Endodermal cell (in vitro differentiated cells): ENCODE measurements around the gene PARD3B. TPM values are rescaled to one million over a fixed set of nuclear protein-coding genes. Genes with fewer than 3 reads are reported as not detected.

Source experiments
- DNase-seq: peaks from one replicate; pipeline ENCODE4 v3.0.0-alpha.2; 2017
- H3K27ac ChIP-seq: 2 replicates; pipeline ENCODE4 v1.5.1; 2013; ENCODE audit warnings: mild to moderate bottlenecking, low read depth, low read length, moderate library complexity
- H3K27me3 ChIP-seq: 2 replicates; pipeline ENCODE4 v1.6.1; 2013; ENCODE audit warnings: mild to moderate bottlenecking, low read length, moderate library complexity; ENCODE audit not compliant: insufficient read depth, control insufficient read depth, poor library complexity, severe bottlenecking
- H3K36me3 ChIP-seq: 2 replicates; pipeline ENCODE4 v1.7.0; 2013; ENCODE audit warnings: mild to moderate bottlenecking, low read length, moderate library complexity; ENCODE audit not compliant: control insufficient read depth, insufficient read depth
- H3K4me1 ChIP-seq: one replicate; pipeline ENCODE4 v1.7.0; 2013; ENCODE audit warnings: low read length; ENCODE audit not compliant: control insufficient read depth, insufficient read depth
- H3K4me3 ChIP-seq: 2 replicates; pipeline ENCODE4 v1.5.1; 2013; ENCODE audit warnings: mild to moderate bottlenecking, low read length, moderate library complexity
- H3K9ac ChIP-seq: 2 replicates; pipeline ENCODE4 v1.6.1; 2013; ENCODE audit warnings: mild to moderate bottlenecking, low read length, moderate library complexity; ENCODE audit not compliant: poor library complexity, severe bottlenecking; ENCODE audit errors: extremely low read depth
- H3K9me3 ChIP-seq: 2 replicates; pipeline ENCODE4 v1.6.1; 2013; ENCODE audit warnings: mild to moderate bottlenecking, low read length, moderate library complexity; ENCODE audit not compliant: control insufficient read depth
- H3K27ac Mint-ChIP-seq: 2 replicates; pipeline ENCODE4 v1.8.0; 2020; ENCODE audit warnings: mixed read lengths
- H3K27me3 Mint-ChIP-seq: 2 replicates; pipeline ENCODE4 v1.8.0; 2021; ENCODE audit warnings: mild to moderate bottlenecking, mixed read lengths; ENCODE audit not compliant: insufficient read depth
- H3K36me3 Mint-ChIP-seq: 2 replicates; pipeline ENCODE4 v1.8.0; 2020; ENCODE audit warnings: low read depth, mixed read lengths
- H3K4me1 Mint-ChIP-seq: 2 replicates; pipeline ENCODE4 v1.8.0; 2020; ENCODE audit warnings: mixed read lengths
- H3K4me3 Mint-ChIP-seq: 2 replicates; pipeline ENCODE4 v1.8.0; 2020; ENCODE audit warnings: mild to moderate bottlenecking, moderate library complexity, mixed read lengths
- H3K9me3 Mint-ChIP-seq: 2 replicates; pipeline ENCODE4 v1.8.0; 2020; ENCODE audit warnings: mild to moderate bottlenecking, mixed read lengths
- WGBS, 2 experiments: methylation state at CpG; one replicate each; pipeline versions ENCODE4 v1.1.5 to v1.1.7; 2013; ENCODE audit warnings: missing lambda C conversion rate in 2 of 2, mixed read lengths in 1 of 2; ENCODE audit not compliant: insufficient coverage in 1 of 2, insufficient read length in 1 of 2; 5-methylcytosine and 5-hydroxymethylcytosine counted together
- total RNA-seq, 2 donors: library from RNA; stranded (reverse); fragmentation: NEBNext Ultra II Directional in 1 of 2; extraction: Animal tissue kit (Norgen Biotek cat#: 25700) in 1 of 2; gene quantifications; 2 replicates in 1 of 2; 3 replicates in 1 of 2; pipeline ENCODE4 v1.2.1, GENCODE V29; 2021
- TF ChIP-seq, protein P1 (sequence below): fragments of 200-600 bp; sonication (generic); conservative IDR thresholded peaks from 2 replicates; pipeline ENCODE4 v1.5.0; 2021; ENCODE audit warnings: antibody characterized with exemption, mild to moderate bottlenecking

PARD3B gene
- total RNA-seq, 2 donors from 2014 or later, result 2.5 to 5.6 TPM

- H3K27ac Mint-ChIP-seq, result no peak overlapping the region
- TF ChIP-seq, protein P1, sequence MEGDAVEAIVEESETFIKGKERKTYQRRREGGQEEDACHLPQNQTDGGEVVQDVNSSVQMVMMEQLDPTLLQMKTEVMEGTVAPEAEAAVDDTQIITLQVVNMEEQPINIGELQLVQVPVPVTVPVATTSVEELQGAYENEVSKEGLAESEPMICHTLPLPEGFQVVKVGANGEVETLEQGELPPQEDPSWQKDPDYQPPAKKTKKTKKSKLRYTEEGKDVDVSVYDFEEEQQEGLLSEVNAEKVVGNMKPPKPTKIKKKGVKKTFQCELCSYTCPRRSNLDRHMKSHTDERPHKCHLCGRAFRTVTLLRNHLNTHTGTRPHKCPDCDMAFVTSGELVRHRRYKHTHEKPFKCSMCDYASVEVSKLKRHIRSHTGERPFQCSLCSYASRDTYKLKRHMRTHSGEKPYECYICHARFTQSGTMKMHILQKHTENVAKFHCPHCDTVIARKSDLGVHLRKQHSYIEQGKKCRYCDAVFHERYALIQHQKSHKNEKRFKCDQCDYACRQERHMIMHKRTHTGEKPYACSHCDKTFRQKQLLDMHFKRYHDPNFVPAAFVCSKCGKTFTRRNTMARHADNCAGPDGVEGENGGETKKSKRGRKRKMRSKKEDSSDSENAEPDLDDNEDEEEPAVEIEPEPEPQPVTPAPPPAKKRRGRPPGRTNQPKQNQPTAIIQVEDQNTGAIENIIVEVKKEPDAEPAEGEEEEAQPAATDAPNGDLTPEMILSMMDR, result no peak
- H3K27me3 ChIP-seq, result no peaks in the 10 kb centered on the region
Measured at GRCh38 chr2:204706939-204707338, 161.7 kb downstream of the PARD3B start.

GRCh38 chr2:204713211-204713610, 167.9 kb downstream of the PARD3B start:
- 78 to 85% methylated on average over 3 to 5 of the region's 5 CpGs for WGBS, 2 experiments
- no peak overlapping the region for H3K27ac Mint-ChIP-seq
- H3K36me3 ChIP-seq, result no peaks in the 10 kb centered on the region

More at GRCh38 chr2:204706939-204707338, 161.7 kb downstream of the PARD3B start:
- Mint-ChIP-seq H3K9me3 (no peaks in the 10 kb centered on the region), H3K4me3 (no peak overlapping the region), H3K27me3 (no peaks in the 10 kb centered on the region), H3K4me1 (no peaks in the 10 kb centered on the region), H3K36me3 (no peaks in the 10 kb centered on the region)
- H3K27ac ChIP-seq, result no peak overlapping the region
- 78 to 86% methylated on average over 2 of the region's 2 CpGs for WGBS, 2 experiments
- H3K9ac ChIP-seq, result no peak overlapping the region
- no peaks in the 10 kb centered on the region for H3K4me1 ChIP-seq
- DNase-seq, result no peak
- H3K36me3 ChIP-seq, result no peaks in the 10 kb centered on the region
- H3K9me3 ChIP-seq, result no peaks in the 10 kb centered on the region
- H3K4me3 ChIP-seq, result no peak overlapping the region

GRCh38 chr2:204715361-204715760, 170.1 kb downstream of the PARD3B start:
- H3K9me3 Mint-ChIP-seq, result no peaks in the 10 kb centered on the region
- H3K36me3 Mint-ChIP-seq, result no peaks in the 10 kb centered on the region
- 90 to 100% methylated on average over 1 to 2 of the region's 2 CpGs for WGBS, 2 experiments
- Histone ChIP-seq H3K4me3 (no peak overlapping the region), H3K27ac (no peak overlapping the region), H3K36me3 (no peaks in the 10 kb centered on the region), H3K27me3 (no peaks in the 10 kb centered on the region), H3K4me1 (no peaks in the 10 kb centered on the region), H3K9ac (no peak overlapping the region), H3K9me3 (no peaks in the 10 kb centered on the region)
- no peaks in the 10 kb centered on the region for H3K4me1 Mint-ChIP-seq
- DNase-seq, result no peak
- no peaks in the 10 kb centered on the region for H3K27me3 Mint-ChIP-seq
- H3K27ac Mint-ChIP-seq, result no peak overlapping the region
- H3K4me3 Mint-ChIP-seq, result no peak overlapping the region
- TF ChIP-seq, protein P1, result no peak

More at GRCh38 chr2:204713211-204713610, 167.9 kb downstream of the PARD3B start:
- Mint-ChIP-seq H3K36me3 (no peaks in the 10 kb centered on the region), H3K27me3 (no peaks in the 10 kb centered on the region), H3K4me3 (no peak overlapping the region), H3K9me3 (no peaks in the 10 kb centered on the region), H3K4me1 (no peaks in the 10 kb centered on the region)
- Histone ChIP-seq H3K9me3 (no peaks in the 10 kb centered on the region), H3K4me1 (no peaks in the 10 kb centered on the region), H3K9ac (no peak overlapping the region), H3K27ac (no peak overlapping the region), H3K4me3 (no peak overlapping the region), H3K27me3 (no peaks in the 10 kb centered on the region)
- DNase-seq, result no peak
- TF ChIP-seq, protein P1, result no peak
